GM18507 (cell line): ENCODE data around the gene WDR90.
"Not testable (repeated sequence)": the region's sequence is repeated elsewhere in the genome, so short reads cannot be mapped to it uniquely, and the experiment has no call there.

Source experiments
- DNase-seq: peaks from one replicate; pipeline ENCODE4 v3.0.0; 2011; ENCODE audit warnings: low read depth; ENCODE audit not compliant: insufficient read length; ENCODE audit errors: extremely low spot score
- FAIRE-seq: peaks from 2 replicates; lab custom pipeline; 2011; peaks lifted over from hg19 to GRCh38; lab: Jason Lieb, UNC

WDR90 gene

DNA sequence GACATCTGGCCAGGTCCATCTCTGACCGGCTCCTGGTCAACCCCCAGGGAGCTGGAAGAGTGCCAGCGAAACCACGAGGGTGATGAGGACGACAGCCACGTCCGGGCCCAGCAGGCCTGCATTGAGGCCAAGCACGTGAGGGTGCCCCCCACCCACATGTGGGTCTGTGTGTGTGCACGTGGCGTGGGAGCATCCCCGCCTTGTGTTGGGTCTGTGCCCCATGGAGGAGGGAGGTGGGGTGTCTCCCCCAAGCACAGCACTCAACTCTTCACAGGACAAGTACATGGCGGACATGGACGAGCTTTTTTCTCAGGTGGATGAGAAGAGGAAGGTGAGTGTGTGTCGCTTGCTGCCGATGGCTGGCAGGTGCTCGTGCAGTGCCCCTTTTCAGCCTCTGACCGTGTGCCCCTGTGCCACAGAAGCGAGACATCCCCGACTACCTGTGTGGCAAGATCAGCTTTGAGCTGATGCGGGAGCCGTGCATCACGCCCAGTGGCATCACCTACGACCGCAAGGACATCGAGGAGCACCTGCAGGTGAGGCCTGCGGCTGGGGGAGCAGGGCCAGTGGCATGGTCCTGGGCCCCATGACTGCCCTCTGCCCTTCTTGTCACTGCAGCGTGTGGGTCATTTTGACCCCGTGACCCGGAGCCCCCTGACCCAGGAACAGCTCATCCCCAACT lies 32.7 kb downstream of the WDR90 start:
- FAIRE-seq (no peak), DNase-seq (no peak)

DNA sequence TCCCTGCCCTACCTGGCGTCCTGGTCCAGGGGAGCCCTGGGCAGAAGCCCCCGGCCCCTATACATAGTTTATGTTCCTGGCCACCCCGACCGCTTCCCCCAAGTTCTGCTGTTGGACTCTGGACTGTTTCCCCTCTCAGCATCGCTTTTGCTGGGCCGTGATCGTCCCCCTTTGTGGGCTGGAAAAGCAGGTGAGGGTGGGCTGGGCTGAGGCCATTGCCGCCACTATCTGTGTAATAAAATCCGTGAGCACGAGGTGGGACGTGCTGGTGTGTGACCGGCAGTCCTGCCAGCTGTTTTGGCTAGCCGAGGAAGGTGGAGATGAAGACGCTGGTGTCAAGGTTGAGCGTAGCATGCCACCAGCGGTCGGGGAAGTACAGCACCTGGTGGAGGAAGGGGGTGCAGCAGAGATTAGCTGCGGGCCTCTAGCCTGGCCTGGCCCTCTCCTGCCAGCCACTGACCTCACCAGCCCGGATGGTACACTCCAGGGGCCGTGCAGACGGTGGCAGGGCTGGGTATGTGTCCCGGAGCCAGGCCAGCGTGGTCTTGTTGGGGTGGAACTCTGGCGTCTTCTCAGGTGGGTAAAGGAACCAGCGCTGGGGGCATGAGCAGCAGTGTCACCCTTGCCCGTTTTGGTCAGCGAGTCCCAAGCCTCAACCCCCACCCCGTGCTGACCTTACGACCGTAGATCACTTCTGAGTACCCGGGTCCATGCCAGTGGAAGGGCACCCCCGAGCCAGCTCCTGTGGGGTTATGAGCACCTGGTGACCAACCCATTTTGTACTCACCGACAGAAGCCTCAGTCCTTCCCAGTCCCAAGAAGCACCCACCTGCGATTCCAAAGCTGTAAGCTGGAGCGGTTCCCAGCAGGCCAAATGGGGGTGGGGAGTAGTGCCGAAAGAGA lies 33.6 kb downstream of the WDR90 start:
- no peak for FAIRE-seq
- no peak for DNase-seq

DNA sequence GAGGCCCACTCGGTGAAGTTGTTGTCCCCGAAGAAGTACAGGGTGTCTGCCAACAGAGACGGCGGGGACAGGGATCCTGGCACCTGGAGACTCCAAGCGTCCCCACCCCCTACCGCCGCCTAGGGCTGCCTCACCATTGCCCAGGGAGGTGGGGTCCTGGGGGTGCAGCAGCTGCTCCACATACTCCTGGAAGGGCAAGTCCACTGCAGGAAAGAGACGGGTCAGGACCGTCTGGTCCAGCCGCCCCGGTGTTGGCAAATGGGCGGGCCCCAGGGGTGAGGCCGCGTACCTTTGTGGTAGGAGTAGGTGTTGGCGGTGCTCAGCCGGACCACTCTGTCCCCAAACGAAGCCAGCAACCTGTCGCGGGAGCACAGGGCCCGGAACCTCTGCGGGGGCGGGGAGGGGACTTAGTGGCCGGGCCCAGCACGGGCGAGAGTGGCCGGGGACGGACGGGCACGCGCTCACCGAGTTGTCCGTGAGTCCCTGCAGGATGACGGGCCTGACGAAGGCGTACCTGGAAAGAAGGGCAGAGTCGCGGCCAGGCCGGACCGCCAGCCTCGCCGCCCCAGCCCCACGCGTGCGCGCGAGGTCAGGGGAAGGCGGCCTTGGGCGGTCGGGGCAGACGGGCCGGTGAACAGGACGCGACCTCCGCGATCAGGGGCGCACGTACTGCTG lies 34.4 kb downstream of the WDR90 start:
- FAIRE-seq, result no peak
- DNase-seq, result no peak

DNA sequence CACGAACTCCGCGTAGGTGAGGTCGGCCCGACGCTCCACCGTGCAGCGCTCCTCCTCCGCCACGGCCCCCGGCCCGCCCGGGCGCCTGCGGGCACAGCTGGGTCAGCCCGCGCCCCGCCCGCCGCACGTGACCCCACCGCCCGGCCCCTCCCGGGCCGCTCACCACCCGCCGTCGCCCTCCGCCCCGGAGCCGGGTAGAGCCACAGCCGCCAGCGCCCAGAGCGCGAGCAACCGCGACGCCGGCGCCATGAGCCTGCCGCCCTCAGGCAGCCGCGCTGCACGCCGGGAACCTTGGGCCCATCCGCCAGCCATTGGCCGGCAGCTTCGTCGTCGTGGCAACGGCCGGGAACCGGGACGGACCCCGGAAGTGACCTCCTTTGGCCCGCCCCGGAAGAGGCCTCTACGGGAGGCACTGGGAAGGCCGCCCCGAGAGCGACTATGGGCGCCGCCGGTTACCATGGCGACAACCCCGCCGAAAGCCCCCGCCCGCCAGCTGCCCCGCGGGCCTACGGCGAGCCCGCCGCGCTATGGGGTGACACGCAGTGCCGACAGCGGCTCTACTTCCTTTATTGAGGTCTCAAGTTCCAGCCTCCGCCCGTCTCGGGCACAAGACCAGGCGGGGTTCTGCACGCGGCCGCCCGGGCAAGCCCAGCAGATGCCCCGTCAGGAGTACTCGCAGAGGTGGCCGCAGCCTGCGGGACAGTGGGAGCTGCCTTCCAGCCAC lies 35.1 kb downstream of the WDR90 start, which contains the start of gene JMJD8:
Gene JMJD8 (minus strand): TSS at position 264 of the 724 bp plus-strand sequence. CDS start 15 bp downstream, at position 249.
- FAIRE-seq (peak; percentile 98), DNase-seq (peak; percentile 93)

- FAIRE-seq (no peak), DNase-seq (no peak)
Measured at GRCh38 chr16:684961-685696, 36.0 kb downstream of the WDR90 start.

DNA sequence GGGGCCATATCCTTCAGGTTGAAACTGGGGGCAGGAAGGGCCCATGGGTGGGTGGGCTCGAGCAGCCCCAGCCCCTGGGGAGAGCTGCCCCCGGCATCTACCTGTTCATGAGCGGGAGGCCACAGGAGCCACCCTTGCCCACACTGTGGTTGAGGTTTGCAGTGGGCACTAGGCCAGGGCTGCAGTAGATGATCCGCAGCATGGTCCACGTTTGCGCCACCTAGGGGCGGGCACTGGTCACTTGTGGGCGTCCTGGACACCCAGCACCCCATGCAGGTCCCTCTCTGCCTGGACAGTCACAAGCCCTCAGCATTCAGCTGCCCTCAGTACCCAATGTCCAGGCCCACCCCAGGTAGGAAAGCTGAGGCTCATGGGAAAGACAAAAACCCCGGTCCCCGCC lies 36.8 kb downstream of the WDR90 start:
- DNase-seq, result no peak
- FAIRE-seq, result no peak

GRCh38 chr16:686459-687260 lies 37.5 kb downstream of the WDR90 start:
- FAIRE-seq (no peak), DNase-seq (no peak)

DNA sequence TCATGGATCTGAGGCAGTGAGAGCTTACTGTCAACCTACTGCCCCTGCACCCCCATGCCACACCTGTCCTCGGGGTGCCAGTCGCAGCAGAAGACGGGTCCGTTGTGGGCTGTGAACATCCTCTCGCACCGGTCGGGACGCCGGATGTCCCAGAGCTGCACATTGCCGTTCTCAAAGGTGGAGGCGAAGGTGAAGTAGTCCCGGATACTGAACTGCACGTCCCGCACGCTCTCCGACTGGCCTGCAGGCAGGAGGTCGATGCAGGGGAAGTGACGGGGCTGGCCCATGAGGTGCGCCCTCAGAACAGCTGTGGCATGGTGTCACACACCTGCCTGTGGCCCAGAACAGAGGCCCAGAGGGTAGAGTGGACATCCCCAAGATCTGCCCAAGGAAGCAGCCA lies 38.3 kb downstream of the WDR90 start:
- DNase-seq, result no peak
- no peak for FAIRE-seq

DNA sequence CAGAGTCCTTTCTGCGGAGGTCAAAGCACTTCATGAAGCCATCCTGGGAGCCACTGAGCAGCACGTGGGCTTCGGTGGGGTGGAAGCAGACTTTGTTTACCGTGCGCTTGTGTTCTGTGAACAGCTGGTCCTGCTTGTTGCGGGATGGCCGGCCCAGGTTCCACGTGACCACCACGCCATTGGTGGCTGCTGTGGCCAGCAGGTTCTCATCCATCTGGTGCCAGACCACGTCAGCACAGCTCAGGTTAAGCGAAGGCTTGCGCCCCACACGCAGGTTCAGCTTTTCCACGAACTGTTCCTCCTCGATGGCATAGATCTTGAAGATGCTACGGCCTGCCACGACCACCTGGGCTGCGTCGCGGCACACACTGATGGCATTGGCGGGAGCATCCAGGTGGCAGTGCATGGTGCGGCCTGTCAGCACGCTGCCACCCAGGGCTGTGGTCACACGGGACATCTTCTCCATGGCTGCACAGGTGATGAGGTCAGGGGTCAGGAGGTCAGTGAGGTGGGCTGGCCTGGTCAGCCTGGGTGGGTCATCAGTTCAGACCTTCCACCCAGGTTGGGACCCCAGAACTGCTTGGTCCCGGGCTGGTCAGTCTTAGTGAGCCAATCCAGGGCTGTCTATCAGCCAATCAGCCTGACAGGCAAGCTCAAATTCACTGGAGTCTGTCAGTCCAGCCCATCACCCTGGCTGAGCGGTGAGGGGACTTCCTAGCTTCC lies 40.2 kb downstream of the WDR90 start:
- FAIRE-seq (no peak), DNase-seq (no peak)

- DNase-seq, result not testable (repeated sequence)
Measured at GRCh38 chr16:691242-691641, 42.1 kb downstream of the WDR90 start.

GRCh38 chr16:692356-693108 lies 43.4 kb downstream of the WDR90 start:
- FAIRE-seq (no peak), DNase-seq (no peak)

More at GRCh38 chr16:691242-691641, 42.1 kb downstream of the WDR90 start:
- FAIRE-seq, result not testable (repeated sequence)

DNA sequence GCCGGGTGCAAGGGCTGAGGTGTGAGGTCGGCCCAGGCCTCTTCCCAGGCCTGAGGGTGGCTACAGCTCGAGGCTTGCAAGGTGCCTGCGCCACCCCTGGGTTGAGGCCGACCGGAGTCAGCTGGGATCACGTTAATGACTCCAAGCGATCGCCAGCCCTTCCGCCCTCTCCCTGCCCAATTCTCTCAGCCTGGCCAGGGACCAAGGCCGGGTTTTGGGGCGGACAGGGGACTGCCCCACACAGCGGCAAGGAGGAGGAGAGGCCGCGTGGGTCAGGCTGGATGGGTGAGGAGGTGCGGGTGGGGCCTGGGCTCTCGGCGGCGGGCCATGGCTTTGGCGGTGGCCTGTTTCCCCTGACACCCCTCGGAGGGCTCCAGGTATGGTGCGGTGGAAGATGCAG lies 44.2 kb downstream of the WDR90 start:
- no peak for DNase-seq
- FAIRE-seq, result no peak

- DNase-seq (no peak), FAIRE-seq (no peak)
Measured at GRCh38 chr16:693766-694165, 44.6 kb downstream of the WDR90 start.

- no peak for FAIRE-seq
- no peak for DNase-seq
Measured at GRCh38 chr16:694187-694862, 45.2 kb downstream of the WDR90 start.

DNA sequence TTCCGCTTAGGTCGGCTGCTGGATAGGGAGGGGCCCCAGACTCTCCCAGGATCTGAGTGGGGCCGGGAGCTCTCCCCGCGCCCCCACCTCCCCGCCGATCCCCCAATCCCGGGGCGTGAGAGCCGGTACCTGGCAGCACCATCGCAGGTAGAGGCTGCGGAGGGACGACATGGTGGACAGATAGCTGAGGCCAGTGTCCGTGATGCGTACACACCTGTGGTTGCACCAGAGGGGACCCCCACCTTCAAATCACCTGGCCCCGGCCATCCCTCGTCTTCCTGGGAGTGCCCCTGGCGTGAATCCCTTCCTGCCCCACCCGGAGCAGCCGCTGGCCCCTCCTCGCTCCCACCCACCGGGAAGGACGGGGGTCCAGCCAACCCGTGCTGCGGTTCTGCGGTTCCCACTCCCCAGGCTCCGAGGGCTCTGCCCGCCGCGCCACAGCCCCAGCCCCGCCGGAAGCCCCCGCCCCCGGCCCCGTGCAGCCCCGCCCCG lies 45.7 kb downstream of the WDR90 start:
- FAIRE-seq, result no peak
- no peak for DNase-seq
